Mesodermal cell (in vitro differentiated cells): ENCODE measurements around the gene MGAT4A.

Experiments
- H3K27ac ChIP-seq: 2 replicates; pipeline ENCODE4 v1.7.0; 2013; ENCODE audit warnings: mild to moderate bottlenecking, low read depth, low read length, moderate library complexity; ENCODE audit not compliant: severe bottlenecking
- H3K36me3 ChIP-seq: 2 replicates; pipeline ENCODE4 v1.7.1; 2013; ENCODE audit warnings: mild to moderate bottlenecking, low read length, moderate library complexity; ENCODE audit not compliant: control insufficient read depth, insufficient read depth
- H3K4me1 ChIP-seq: one replicate; pipeline ENCODE4 v1.7.1; 2013; ENCODE audit warnings: mild to moderate bottlenecking, low read length; ENCODE audit not compliant: insufficient read depth, control insufficient read depth, poor library complexity, severe bottlenecking
- H3K4me3 ChIP-seq: 2 replicates; pipeline ENCODE4 v1.7.0; 2013; ENCODE audit warnings: low read length, control low read depth, mild to moderate bottlenecking; ENCODE audit not compliant: insufficient read depth, poor library complexity, severe bottlenecking; ENCODE audit errors: extremely low read depth
- H3K9me3 ChIP-seq: 2 replicates; pipeline ENCODE4 v1.7.1; 2013; ENCODE audit warnings: mild to moderate bottlenecking, low read length, moderate library complexity; ENCODE audit not compliant: control insufficient read depth
- WGBS, 2 experiments: methylation state at CpG; one replicate each; pipeline ENCODE4 v1.1.5; 2013; ENCODE audit warnings: missing lambda C conversion rate in 2 of 2; ENCODE audit not compliant: insufficient coverage in 2 of 2; 5-methylcytosine and 5-hydroxymethylcytosine counted together

MGAT4A gene

DNA sequence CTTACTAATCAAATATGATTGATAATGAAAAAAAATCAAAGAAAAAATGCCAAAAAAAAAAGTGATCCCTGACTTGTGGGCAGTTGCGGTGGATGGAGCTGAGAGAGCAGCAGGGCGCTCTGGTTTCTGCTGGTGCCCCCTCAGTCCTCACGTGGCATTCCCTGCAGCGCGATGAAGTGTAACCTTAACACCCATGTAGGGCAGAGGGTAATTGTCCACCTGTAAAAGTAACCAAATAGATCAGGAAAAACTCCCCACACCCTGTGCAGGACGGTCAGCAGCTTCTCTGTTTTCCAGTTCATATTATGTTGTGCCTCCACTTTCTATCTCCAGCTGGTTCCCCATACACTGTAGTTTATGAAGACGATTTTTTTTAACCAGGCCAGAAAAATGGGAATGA is 147.7 kb downstream of the MGAT4A start:
- H3K36me3 ChIP-seq: peaks cover 26% of the 10 kb centered on the region
- H3K9me3 ChIP-seq: no peaks in the 10 kb centered on the region
- 95 to 97% methylated on average over 4 to 6 of the region's 7 CpGs for WGBS, 2 experiments
- H3K4me3 ChIP-seq: no peak overlapping the region
- H3K4me1 ChIP-seq: no peaks in the 10 kb centered on the region
- no peak overlapping the region for H3K27ac ChIP-seq

DNA sequence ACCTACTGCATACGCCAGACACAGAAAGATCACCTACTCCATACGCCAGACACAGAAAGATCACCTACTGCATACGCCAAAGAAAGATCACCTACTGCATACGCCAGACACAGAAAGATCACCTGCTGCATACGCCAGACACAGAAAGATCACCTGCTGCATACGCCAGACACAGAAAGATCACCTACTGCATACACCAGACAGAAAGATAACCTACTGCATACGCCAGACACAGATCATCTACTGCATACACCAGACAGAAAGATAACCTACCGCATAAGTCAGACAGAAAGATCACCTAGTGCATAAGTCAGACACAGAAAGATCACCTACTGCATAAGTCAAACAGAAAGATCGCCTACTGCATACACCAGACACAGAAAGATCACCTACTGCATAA is 148.4 kb downstream of the MGAT4A start:
- Histone ChIP-seq H3K9me3 (no peaks in the 10 kb centered on the region), H3K27ac (no peak overlapping the region), H3K4me3 (no peak overlapping the region), H3K4me1 (no peaks in the 10 kb centered on the region), H3K36me3 (peaks cover 26% of the 10 kb centered on the region)
- 91 to 92% methylated on average over 7 to 9 of the region's 9 CpGs for WGBS, 2 experiments

DNA sequence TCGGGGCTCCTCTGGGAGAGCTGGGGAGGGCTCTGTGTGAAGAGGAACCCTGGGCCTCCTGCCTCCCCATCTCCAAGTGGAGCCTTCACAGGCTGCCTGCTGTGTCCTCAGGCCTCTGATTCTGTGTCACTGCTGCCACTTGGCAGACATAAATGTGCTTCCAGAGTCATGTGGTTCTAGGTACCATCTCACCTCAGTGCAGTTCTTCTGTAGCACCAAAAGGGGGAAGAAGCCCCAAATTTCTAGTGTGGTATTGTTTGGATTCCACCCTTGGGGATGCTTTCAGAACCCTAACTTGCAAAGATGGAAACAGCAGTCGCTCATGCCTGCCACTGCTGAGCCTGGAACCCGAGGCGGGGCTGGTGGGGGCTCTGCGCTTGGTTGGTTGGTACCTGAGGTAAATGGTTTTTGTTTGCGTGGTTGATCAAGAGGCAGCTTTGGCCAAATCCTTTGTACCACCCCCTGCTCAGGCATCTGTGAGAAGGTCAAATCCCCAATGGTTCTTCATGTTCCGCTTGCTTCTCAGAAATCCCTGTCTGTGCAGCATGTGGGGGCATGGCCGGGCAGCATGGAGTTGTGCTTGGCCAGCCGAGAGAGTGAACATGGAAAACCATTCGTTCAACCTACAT is 150.2 kb downstream of the MGAT4A start:
- H3K4me1 ChIP-seq: no peaks in the 10 kb centered on the region
- H3K36me3 ChIP-seq: peaks cover 31% of the 10 kb centered on the region
- no peak overlapping the region for H3K4me3 ChIP-seq
- no peaks in the 10 kb centered on the region for H3K9me3 ChIP-seq
- H3K27ac ChIP-seq: no peak overlapping the region
- 92 to 98% methylated on average over 6 to 7 of the region's 10 CpGs for WGBS, 2 experiments

DNA sequence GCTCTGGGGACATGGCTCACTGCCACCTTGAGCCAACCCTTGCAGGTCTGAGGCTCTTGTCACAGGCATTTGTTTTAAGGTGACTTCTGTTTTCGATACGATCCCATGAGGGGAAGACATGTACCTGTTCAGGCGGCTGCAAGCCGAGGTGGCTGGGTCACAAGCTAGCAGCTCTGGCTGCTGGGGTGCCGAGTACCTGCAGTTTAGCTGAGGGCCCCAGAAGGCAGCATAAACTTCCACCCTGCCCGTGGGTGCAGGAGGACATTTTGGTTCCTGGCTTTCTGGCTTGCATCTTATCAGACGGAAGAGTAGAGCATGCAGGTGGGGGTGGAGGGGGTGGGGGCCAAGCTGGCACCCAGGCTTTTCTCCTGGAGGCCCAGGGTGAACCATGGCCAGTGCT is 151.0 kb downstream of the MGAT4A start:
- H3K4me3 ChIP-seq: no peak overlapping the region
- H3K36me3 ChIP-seq: peaks cover 29% of the 10 kb centered on the region
- no peaks in the 10 kb centered on the region for H3K4me1 ChIP-seq
- no peaks in the 10 kb centered on the region for H3K9me3 ChIP-seq
- 93 to 96% methylated on average over 6 to 7 of the region's 7 CpGs for WGBS, 2 experiments
- no peak overlapping the region for H3K27ac ChIP-seq

DNA sequence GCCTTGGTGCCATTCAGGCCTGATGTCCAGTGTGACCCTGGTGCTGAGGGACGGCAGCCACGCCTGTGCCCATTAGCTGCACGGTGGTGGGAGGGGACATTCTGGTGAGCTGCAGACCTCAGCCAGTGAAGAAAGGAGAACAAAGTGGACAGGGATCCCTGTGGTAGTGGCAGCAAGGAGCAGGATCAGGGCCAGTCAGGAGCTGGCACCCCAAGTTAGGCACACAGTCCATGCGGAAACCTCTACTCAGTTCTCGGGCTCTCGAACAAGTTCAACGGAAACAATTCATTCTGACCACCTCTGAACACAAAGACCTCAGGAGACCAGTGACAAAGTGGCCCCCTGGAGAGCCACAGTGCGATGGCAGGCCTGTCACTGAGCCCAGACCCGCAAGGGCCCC is 152.7 kb downstream of the MGAT4A start:
- peaks cover 30% of the 10 kb centered on the region for H3K36me3 ChIP-seq
- no peak overlapping the region for H3K27ac ChIP-seq
- H3K4me1 ChIP-seq: no peaks in the 10 kb centered on the region
- no peaks in the 10 kb centered on the region for H3K9me3 ChIP-seq
- WGBS, 2 experiments: 85 to 93% methylated on average over 5 to 8 of the region's 9 CpGs
- H3K4me3 ChIP-seq: no peak overlapping the region

DNA sequence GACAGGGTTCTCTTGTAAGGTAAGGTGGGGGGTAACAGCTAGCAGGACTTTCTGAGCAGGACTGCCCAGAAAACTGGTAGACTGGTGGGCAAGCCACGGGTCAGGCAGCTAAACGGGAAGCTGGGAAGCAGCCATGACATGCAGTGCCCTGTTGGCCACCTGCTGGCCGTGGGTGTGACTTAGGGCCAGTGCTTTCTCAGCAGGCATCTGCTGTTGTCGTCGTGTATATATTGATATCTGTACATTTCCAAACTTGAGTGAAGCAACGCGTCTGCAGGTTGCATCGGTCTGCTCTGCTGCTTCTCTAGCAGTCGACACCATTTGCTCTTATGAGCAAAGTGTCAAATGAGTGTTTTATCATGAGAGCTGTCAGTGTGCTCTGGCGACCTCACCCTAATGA is 153.6 kb downstream of the MGAT4A start:
- Histone ChIP-seq H3K27ac (no peak overlapping the region), H3K36me3 (peaks cover 30% of the 10 kb centered on the region), H3K9me3 (no peaks in the 10 kb centered on the region), H3K4me3 (no peak overlapping the region), H3K4me1 (no peaks in the 10 kb centered on the region)
- 82 to 89% methylated on average over 10 of the region's 10 CpGs for WGBS, 2 experiments

DNA sequence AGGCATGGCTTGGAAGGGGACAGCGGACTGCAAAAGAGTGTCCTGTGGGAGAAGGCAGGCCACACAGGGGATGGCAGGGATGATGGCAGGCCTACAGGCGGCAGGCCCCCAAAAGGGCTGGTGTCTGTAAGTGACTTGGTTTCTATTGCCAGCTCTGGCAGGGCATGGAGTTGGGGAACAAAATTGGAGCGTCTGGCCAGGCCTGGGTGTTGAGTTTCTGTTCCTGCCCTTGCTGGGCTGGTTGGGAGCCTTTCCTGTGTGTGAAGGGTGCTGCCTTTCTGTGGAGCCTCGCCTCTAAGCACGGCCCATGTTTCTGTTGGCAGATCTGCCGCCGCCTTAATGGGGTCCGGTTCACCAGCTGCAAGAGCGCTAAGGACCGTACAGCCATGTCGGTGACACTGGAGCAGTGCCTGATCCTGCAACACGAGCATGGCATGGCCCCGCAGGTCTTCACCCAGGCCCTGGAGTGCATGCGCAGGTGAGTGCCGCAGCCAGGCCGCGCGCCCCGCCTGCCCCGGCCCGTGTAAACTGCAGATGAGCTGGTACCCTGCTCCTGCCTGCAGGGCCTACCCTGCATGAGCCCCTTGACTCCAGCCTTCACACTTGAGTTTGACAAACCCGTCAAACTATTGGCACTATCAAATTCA is 154.1 kb downstream of the MGAT4A start:
- no peaks in the 10 kb centered on the region for H3K9me3 ChIP-seq
- no peak overlapping the region for H3K27ac ChIP-seq
- no peak overlapping the region for H3K4me3 ChIP-seq
- peaks cover 34% of the 10 kb centered on the region for H3K36me3 ChIP-seq
- 92 to 96% methylated on average over 19 to 21 of the region's 22 CpGs for WGBS, 2 experiments
- H3K4me1 ChIP-seq: no peaks in the 10 kb centered on the region

DNA sequence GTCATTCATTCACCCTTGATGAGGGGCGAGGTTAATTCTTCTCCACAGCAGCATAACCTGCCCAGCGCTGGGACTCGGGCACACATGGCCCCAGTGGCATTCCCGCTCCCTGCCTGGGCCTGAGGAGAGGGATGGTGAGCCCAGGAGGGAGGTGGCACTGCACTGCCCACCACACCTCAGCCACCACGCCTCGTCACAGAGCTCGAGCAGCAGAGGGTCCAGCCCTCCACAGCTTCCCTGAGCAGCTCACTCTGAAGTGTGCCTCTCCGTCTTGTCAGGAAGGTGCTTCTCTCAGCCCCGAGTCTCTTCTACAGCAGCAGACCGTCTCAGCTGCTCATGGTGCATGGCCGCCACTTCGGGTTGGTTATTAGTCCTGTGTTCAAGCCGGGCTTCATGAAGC is 157.5 kb downstream of the MGAT4A start:
- H3K36me3 ChIP-seq: peaks cover 47% of the 10 kb centered on the region
- 90 to 98% methylated on average over 11 to 12 of the region's 13 CpGs for WGBS, 2 experiments
- H3K9me3 ChIP-seq: no peaks in the 10 kb centered on the region
- no peak overlapping the region for H3K27ac ChIP-seq
- H3K4me1 ChIP-seq: no peaks in the 10 kb centered on the region
- no peak overlapping the region for H3K4me3 ChIP-seq

DNA sequence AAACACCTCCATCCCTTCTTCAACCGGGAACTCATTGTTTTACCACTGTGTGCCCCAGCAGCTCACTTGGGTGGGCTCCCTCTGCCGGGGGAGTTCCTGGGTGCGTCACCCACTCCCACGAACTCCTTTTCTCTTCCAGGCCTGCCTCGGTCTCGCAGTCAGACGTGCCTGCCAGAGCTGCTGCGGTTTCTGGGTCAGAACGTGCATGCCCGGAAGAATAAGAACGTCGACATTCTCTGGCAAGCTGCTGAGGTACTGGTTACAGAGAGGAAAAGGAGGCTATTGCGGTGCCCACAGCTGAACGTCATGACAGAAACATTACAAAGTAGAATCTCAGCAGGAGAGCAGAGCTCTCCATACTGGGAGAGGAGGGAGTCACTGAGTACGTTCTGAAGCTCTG is 158.3 kb downstream of the MGAT4A start:
- H3K9me3 ChIP-seq: no peaks in the 10 kb centered on the region
- no peak overlapping the region for H3K4me3 ChIP-seq
- 87 to 95% methylated on average over 11 to 12 of the region's 15 CpGs for WGBS, 2 experiments
- peaks cover 47% of the 10 kb centered on the region for H3K36me3 ChIP-seq
- H3K27ac ChIP-seq: no peak overlapping the region
- no peaks in the 10 kb centered on the region for H3K4me1 ChIP-seq

DNA sequence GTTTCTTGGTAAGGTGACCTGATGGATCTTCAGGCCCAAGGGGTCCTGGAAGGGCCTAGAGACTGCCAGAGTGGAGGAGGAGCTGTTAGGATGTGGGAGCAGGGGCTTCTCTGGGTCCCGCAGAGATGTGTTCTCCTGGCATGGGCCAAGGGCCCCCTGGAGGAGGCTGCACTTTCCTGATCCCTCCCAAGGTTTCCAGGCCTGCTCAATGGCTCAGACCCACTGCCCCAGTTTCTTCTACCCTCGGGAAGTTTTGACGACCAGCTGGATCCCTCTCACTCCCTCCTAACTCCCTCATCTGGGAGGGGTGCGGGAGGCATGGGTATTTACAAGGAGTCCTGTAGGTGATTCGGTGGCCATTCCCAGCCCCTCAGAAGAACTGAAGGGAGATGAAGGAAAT is 158.7 kb downstream of the MGAT4A start:
- no peak overlapping the region for H3K4me3 ChIP-seq
- H3K4me1 ChIP-seq: no peaks in the 10 kb centered on the region
- no peaks in the 10 kb centered on the region for H3K9me3 ChIP-seq
- WGBS, 2 experiments: 100% methylated on average over 1 of the region's 5 CpGs; no CpG with 5 or more reads in 1 of the 2 experiments
- no peak overlapping the region for H3K27ac ChIP-seq
- H3K36me3 ChIP-seq: peaks cover 43% of the 10 kb centered on the region

DNA sequence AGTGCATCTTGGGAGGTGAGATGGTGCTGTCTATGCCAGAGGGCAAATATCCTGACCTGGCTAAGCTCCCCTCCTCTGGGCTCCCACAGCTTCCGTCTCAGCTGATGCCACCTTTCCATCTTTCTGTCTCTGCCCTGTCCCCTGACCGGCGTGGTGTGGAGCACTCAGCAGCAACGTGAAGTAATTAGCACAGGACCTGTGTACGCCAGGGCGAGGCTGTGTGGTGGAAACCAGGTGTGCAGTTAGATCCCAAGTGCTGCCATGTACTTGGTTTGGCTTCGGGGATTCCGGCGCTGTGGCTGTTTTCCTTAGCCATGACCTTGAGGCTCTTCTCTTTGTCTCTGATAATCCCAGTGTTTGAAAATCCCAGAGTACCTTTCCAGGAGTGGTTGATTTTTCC is 159.1 kb downstream of the MGAT4A start:
- Histone ChIP-seq H3K27ac (no peak overlapping the region), H3K4me1 (no peaks in the 10 kb centered on the region), H3K9me3 (no peaks in the 10 kb centered on the region), H3K36me3 (peaks cover 41% of the 10 kb centered on the region), H3K4me3 (no peak overlapping the region)
- WGBS, 2 experiments: 97 to 98% methylated on average over 8 to 9 of the region's 9 CpGs
